NCI-H2081 (cell line): ENCODE data around the gene SEC16A.

Experiments used
- DNase-seq, 2 experiments: peaks; one replicate each; lab custom pipeline; 2025; lab: John Stamatoyannopoulos, UW

Gene SEC16A

GRCh38 chr9:136519263-136520052 is 36.6 kb upstream of the SEC16A start:
- DNase-seq: no peak

GRCh38 chr9:136518623-136519022 is 35.8 kb upstream of the SEC16A start:
- no peak for DNase-seq

- no peak for DNase-seq
These were observed 35.1 kb upstream of the SEC16A start for GRCh38 chr9:136517950-136518349.

GRCh38 chr9:136517012-136517743 is 34.3 kb upstream of the SEC16A start:
- no peak for DNase-seq

GRCh38 chr9:136516191-136516654 is 33.4 kb upstream of the SEC16A start:
- DNase-seq: no peak

- no peak for DNase-seq
These were observed 32.4 kb upstream of the SEC16A start for GRCh38 chr9:136515276-136515675.

GRCh38 chr9:136514022-136514714 is 31.3 kb upstream of the SEC16A start:
- DNase-seq: no peak

- no peak for DNase-seq
These were observed 30.4 kb upstream of the SEC16A start for GRCh38 chr9:136513191-136513590.

- DNase-seq: no peak
These were observed 29.8 kb upstream of the SEC16A start for GRCh38 chr9:136512651-136513071.

GRCh38 chr9:136511670-136512592 is 29.1 kb upstream of the SEC16A start:
- DNase-seq: no peak

GRCh38 chr9:136511144-136511669 is 28.4 kb upstream of the SEC16A start:
- DNase-seq: no peak

GRCh38 chr9:136510561-136510960 is 27.7 kb upstream of the SEC16A start:
- no peak for DNase-seq

GRCh38 chr9:136509549-136509948 is 26.7 kb upstream of the SEC16A start:
- no peak for DNase-seq

GRCh38 chr9:136508729-136509500 is 26.1 kb upstream of the SEC16A start:
- no peak for DNase-seq

- DNase-seq: no peak
These were observed 25.1 kb upstream of the SEC16A start for GRCh38 chr9:136507992-136508375.

GRCh38 chr9:136507221-136507991 is 24.6 kb upstream of the SEC16A start:
- DNase-seq: no peak

GRCh38 chr9:136506425-136506824 is 23.6 kb upstream of the SEC16A start:
- no peak for DNase-seq

- no peak for DNase-seq
These were observed 22.9 kb upstream of the SEC16A start for GRCh38 chr9:136505406-136506403.
